NCI-H345 treated with DMSO at 0.1 percent for 48 hours (cell line): Measurements from ENCODE around the gene EXD3.

Source experiments
- DNase-seq: peaks from one replicate; lab custom pipeline; 2025; ENCODE audit not compliant: unreplicated experiment; lab: John Stamatoyannopoulos, UW

The EXD3 gene

GRCh38 chr9:137319739-137320551 lies 103.0 kb downstream of the EXD3 start:
- no peak for DNase-seq

- no peak for DNase-seq
Measured at GRCh38 chr9:137319011-137319738, 103.8 kb downstream of the EXD3 start.

- DNase-seq: no peak
Measured at GRCh38 chr9:137318602-137319001, 104.4 kb downstream of the EXD3 start.

- DNase-seq: no peak
Measured at GRCh38 chr9:137317718-137318511, 105.0 kb downstream of the EXD3 start.

- no peak for DNase-seq
Measured at GRCh38 chr9:137317021-137317717, 105.8 kb downstream of the EXD3 start.

GRCh38 chr9:137316012-137316981 lies 106.7 kb downstream of the EXD3 start:
- no peak for DNase-seq

- no peak for DNase-seq
Measured at GRCh38 chr9:137315581-137316011, 107.4 kb downstream of the EXD3 start.

- DNase-seq: no peak
Measured at GRCh38 chr9:137314561-137315560, 108.1 kb downstream of the EXD3 start.

GRCh38 chr9:137313956-137314560 lies 108.9 kb downstream of the EXD3 start:
- DNase-seq: no peak

GRCh38 chr9:137313326-137313936 lies 109.5 kb downstream of the EXD3 start:
- no peak for DNase-seq

GRCh38 chr9:137312852-137313325 lies 110.1 kb downstream of the EXD3 start:
- no peak for DNase-seq

GRCh38 chr9:137311986-137312851 lies 110.7 kb downstream of the EXD3 start:
- DNase-seq: no peak

- no peak for DNase-seq
Measured at GRCh38 chr9:137311171-137311985, 111.6 kb downstream of the EXD3 start.

GRCh38 chr9:137310189-137311052 lies 112.5 kb downstream of the EXD3 start:
- no peak for DNase-seq
